T1000 (cell line): ENCODE data around the gene PDE4D.
"Not testable (repeated sequence)": the region's sequence is repeated elsewhere in the genome, so short reads cannot be mapped to it uniquely, and the experiment has no call there.

Experiments used
- DNase-seq: peaks from one replicate; lab custom pipeline; 2025; ENCODE audit warnings: mixed read lengths; lab: John Stamatoyannopoulos, UW

Gene PDE4D

GRCh38 chr5:59608745-59609144 lies 284.8 kb downstream of the PDE4D start:
- no peak for DNase-seq

- no peak for DNase-seq
Measured at GRCh38 chr5:59607138-59607765, 286.3 kb downstream of the PDE4D start.

GRCh38 chr5:59605915-59606314 lies 287.6 kb downstream of the PDE4D start:
- no peak for DNase-seq

GRCh38 chr5:59604111-59604510 lies 289.4 kb downstream of the PDE4D start:
- DNase-seq = no peak

GRCh38 chr5:59600998-59601397 lies 292.5 kb downstream of the PDE4D start:
- no peak for DNase-seq

GRCh38 chr5:59600153-59600552 lies 293.4 kb downstream of the PDE4D start:
- DNase-seq = no peak

GRCh38 chr5:59599729-59600128 lies 293.8 kb downstream of the PDE4D start:
- DNase-seq = no peak

- no peak for DNase-seq
Measured at GRCh38 chr5:59598547-59598874, 295.0 kb downstream of the PDE4D start.

GRCh38 chr5:59597690-59598546 lies 295.6 kb downstream of the PDE4D start:
- DNase-seq = no peak

- DNase-seq = no peak
Measured at GRCh38 chr5:59596586-59597350, 296.8 kb downstream of the PDE4D start.

GRCh38 chr5:59594118-59594517 lies 299.4 kb downstream of the PDE4D start:
- DNase-seq = not testable (repeated sequence)

GRCh38 chr5:59593439-59594007 lies 300.0 kb downstream of the PDE4D start:
- no peak for DNase-seq

- DNase-seq = no peak
Measured at GRCh38 chr5:59592101-59592500, 301.4 kb downstream of the PDE4D start.

- no peak for DNase-seq
Measured at GRCh38 chr5:59591162-59591561, 302.4 kb downstream of the PDE4D start.

- no peak for DNase-seq
Measured at GRCh38 chr5:59588922-59589321, 304.6 kb downstream of the PDE4D start.

- no peak for DNase-seq
Measured at GRCh38 chr5:59587489-59588337, 305.8 kb downstream of the PDE4D start.

- DNase-seq = no peak
Measured at GRCh38 chr5:59586841-59587240, 306.7 kb downstream of the PDE4D start.

- no peak for DNase-seq
Measured at GRCh38 chr5:59584858-59585846, 308.4 kb downstream of the PDE4D start.

GRCh38 chr5:59583810-59584562 lies 309.5 kb downstream of the PDE4D start:
- DNase-seq = no peak
